ENCODE data around the gene ZNF302. TPM values are rescaled to one million over a fixed set of nuclear protein-coding genes. Genes with fewer than 3 reads are reported as not detected.
"Not testable (repeated sequence)": the region's sequence is repeated elsewhere in the genome, so short reads cannot be mapped to it uniquely, and the experiment has no call there.

ZNF302 gene
- polyA plus RNA-seq, 1 of the 3 experiments (the other 2 are of a cell fraction) = 14.3 TPM

- H4K20me1 ChIP-seq (ENCODE audit: insufficient read depth) = no peaks in the 10 kb centered on the region
- H3K4me2 ChIP-seq = peak overlapping the region; percentile 60; the same call in 1 of the 2 replicates
- CTCF ChIA-PET = interaction anchor here (1.2 to 1.8 kb wide), 2 partner anchors 28 to 45 kb away, joined by 3 to 7 read pairs; no protein-coding TSS in a partner anchor
- no peaks in the 10 kb centered on the region for H3K27me3 ChIP-seq (ENCODE audit: insufficient read depth)
- H3K9me2 ChIP-seq = no peaks in the 10 kb centered on the region
- no peaks in the 10 kb centered on the region for H3K36me3 ChIP-seq (replicated peaks in 1 of 2; ENCODE audit: control insufficient read depth in 1 of 2, insufficient read depth in 2 of 2, low read length in 1 of 2)
- H3K79me2 ChIP-seq (ENCODE audit: insufficient read depth) = no peaks in the 10 kb centered on the region
- no peak for DNase-seq
- H3K9me3 ChIP-seq = no peaks in the 10 kb centered on the region
- H3F3A ChIP-seq (replicated peaks; ENCODE audit: insufficient read depth) = no peaks in the 10 kb centered on the region
- H2AFZ ChIP-seq (ENCODE audit: low read depth) = peak overlapping the region; percentile 92
- 54% methylated on average over 12 of the region's 17 CpGs for WGBS (ENCODE audit: low lambda C conversion rate)
- POLR2A ChIA-PET = no interaction called here
- no peak overlapping the region; a peak in 1 of 4 replicates for H3K27ac ChIP-seq (ENCODE audit: low read depth in 2 of 2, low read length in 1 of 2)
- no peak for TF ChIP-seq RAD21 (IDR thresholded peaks at IDR 0.05; ENCODE audit: low read length)
- TF ChIP-seq TAF1 (IDR thresholded peaks at IDR 0.05; ENCODE audit: borderline replicate concordance, low read depth, low read length) = no peak
- TF ChIP-seq NFIC (IDR thresholded peaks at IDR 0.05; ENCODE audit: borderline replicate concordance) = no peak
- no peak for TF ChIP-seq TEAD4 (IDR thresholded peaks at IDR 0.05; ENCODE audit: borderline replicate concordance, insufficient read depth)
- TF ChIP-seq POLR2AphosphoS5 (IDR thresholded peaks at IDR 0.05; ENCODE audit: low read depth, low read length) = no peak
- TF ChIP-seq, protein P1, sequence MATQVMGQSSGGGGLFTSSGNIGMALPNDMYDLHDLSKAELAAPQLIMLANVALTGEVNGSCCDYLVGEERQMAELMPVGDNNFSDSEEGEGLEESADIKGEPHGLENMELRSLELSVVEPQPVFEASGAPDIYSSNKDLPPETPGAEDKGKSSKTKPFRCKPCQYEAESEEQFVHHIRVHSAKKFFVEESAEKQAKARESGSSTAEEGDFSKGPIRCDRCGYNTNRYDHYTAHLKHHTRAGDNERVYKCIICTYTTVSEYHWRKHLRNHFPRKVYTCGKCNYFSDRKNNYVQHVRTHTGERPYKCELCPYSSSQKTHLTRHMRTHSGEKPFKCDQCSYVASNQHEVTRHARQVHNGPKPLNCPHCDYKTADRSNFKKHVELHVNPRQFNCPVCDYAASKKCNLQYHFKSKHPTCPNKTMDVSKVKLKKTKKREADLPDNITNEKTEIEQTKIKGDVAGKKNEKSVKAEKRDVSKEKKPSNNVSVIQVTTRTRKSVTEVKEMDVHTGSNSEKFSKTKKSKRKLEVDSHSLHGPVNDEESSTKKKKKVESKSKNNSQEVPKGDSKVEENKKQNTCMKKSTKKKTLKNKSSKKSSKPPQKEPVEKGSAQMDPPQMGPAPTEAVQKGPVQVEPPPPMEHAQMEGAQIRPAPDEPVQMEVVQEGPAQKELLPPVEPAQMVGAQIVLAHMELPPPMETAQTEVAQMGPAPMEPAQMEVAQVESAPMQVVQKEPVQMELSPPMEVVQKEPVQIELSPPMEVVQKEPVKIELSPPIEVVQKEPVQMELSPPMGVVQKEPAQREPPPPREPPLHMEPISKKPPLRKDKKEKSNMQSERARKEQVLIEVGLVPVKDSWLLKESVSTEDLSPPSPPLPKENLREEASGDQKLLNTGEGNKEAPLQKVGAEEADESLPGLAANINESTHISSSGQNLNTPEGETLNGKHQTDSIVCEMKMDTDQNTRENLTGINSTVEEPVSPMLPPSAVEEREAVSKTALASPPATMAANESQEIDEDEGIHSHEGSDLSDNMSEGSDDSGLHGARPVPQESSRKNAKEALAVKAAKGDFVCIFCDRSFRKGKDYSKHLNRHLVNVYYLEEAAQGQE (IDR thresholded peaks at IDR 0.05; ENCODE audit: low read depth, low read length) = no peak
- TF ChIP-seq GATA2 (CRISPR knock-in tag; IDR thresholded peaks at IDR 0.05) = no peak
- H3K9ac ChIP-seq = peak overlapping the region; percentile 46
- H3K4me3 ChIP-seq (ENCODE audit: low read depth in 2 of 2, low read length in 1 of 2) = peak overlapping the region; percentile 24 to 48; a peak in 2 of 4 replicates
- peaks cover 0 to 15% of the 10 kb centered on the region in 2 experiments; a peak in 1 of 4 replicates for H3K4me1 ChIP-seq (ENCODE audit: control insufficient read depth in 1 of 2, insufficient read depth in 2 of 2, low read depth in 1 of 2, low read length in 1 of 2)
Observed at GRCh38 chr19:34667349-34668076, 10.0 kb upstream of the ZNF302 start.

DNA sequence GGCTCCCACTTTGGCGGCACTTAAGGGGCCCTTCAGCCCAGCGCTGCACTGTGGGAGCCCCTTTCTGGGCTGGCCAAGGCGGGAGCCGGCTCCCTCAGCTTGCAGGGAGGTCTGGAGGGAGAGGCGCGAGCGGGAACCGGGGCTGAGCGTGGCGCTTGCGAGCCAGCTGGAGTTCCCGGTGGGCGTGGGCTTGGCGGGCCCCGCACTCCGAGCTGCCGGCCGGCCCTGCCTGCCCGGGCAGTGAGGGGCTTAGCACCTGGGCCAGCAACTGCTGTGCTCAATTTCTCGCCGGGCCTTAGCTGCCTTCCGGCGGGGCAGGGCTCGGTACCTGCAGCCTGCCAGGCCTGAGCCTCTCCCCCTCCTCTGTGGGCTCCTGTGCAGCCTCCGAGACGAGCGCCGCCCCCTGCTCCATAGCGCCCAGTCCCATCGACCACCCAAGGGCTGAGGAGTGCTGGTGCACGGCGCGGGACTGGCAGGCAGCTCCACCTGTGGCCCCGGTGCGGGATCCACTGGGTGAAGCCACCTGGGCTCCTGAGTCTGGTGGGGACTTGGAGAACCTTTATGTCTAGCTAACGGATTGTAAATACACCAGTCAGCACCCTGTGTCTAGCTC is 9.3 kb upstream of the ZNF302 start:
- H2AFZ ChIP-seq (ENCODE audit: low read depth); H3K9ac ChIP-seq; H3K36me3 ChIP-seq (replicated peaks in 1 of 2; ENCODE audit: control insufficient read depth in 1 of 2, insufficient read depth in 2 of 2, low read length in 1 of 2); H3K4me3 ChIP-seq (ENCODE audit: low read depth in 2 of 2, low read length in 1 of 2); DNase-seq; H3K79me2 ChIP-seq (ENCODE audit: insufficient read depth); H3K9me3 ChIP-seq; H3K4me2 ChIP-seq; H4K20me1 ChIP-seq (ENCODE audit: insufficient read depth); H3K27ac ChIP-seq (ENCODE audit: low read depth in 2 of 2, low read length in 1 of 2); H3F3A ChIP-seq (replicated peaks; ENCODE audit: insufficient read depth); H3K27me3 ChIP-seq (ENCODE audit: insufficient read depth); H3K9me2 ChIP-seq; POLR2A ChIA-PET: not testable (repeated sequence)
- CTCF ChIA-PET = interaction anchor here (1.8 kb wide), 1 partner anchor 29 kb away, joined by 7 read pairs; no protein-coding TSS in a partner anchor
- WGBS (ENCODE audit: low lambda C conversion rate) = 93% methylated on average over 13 of the region's 36 CpGs
- peaks cover 0 to 15% of the 10 kb centered on the region in 2 experiments; a peak in 1 of 4 replicates for H3K4me1 ChIP-seq (ENCODE audit: control insufficient read depth in 1 of 2, insufficient read depth in 2 of 2, low read depth in 1 of 2, low read length in 1 of 2)

- DNase-seq = not testable (repeated sequence)
- WGBS (ENCODE audit: low lambda C conversion rate) = 82% methylated on average over 4 of the region's 5 CpGs
- CTCF ChIA-PET = interaction anchor here (0.6 to 1.8 kb wide), 2 partner anchors 29 to 59 kb away, joined by 3 to 7 read pairs; no protein-coding TSS in a partner anchor
Observed at GRCh38 chr19:34668690-34669089, 8.8 kb upstream of the ZNF302 start.

More at GRCh38 chr19:34668690-34669089, 8.8 kb upstream of the ZNF302 start:
- H2AFZ ChIP-seq (ENCODE audit: low read depth); H4K20me1 ChIP-seq (ENCODE audit: insufficient read depth); H3K4me3 ChIP-seq (ENCODE audit: low read depth in 2 of 2, low read length in 1 of 2); H3F3A ChIP-seq (replicated peaks; ENCODE audit: insufficient read depth); H3K27me3 ChIP-seq (ENCODE audit: insufficient read depth); H3K9ac ChIP-seq; H3K9me3 ChIP-seq; H3K27ac ChIP-seq (ENCODE audit: low read depth in 2 of 2, low read length in 1 of 2); H3K9me2 ChIP-seq; H3K36me3 ChIP-seq (replicated peaks in 1 of 2; ENCODE audit: control insufficient read depth in 1 of 2, insufficient read depth in 2 of 2, low read length in 1 of 2); H3K4me2 ChIP-seq; H3K79me2 ChIP-seq (ENCODE audit: insufficient read depth); POLR2A ChIA-PET: not testable (repeated sequence)
- peaks cover 0 to 15% of the 10 kb centered on the region in 2 experiments; a peak in 1 of 4 replicates for H3K4me1 ChIP-seq (ENCODE audit: control insufficient read depth in 1 of 2, insufficient read depth in 2 of 2, low read depth in 1 of 2, low read length in 1 of 2)
